Spleen (tissue), 11 donors: ENCODE results near the gene TCP11L2. TPM values are rescaled to one million over a fixed set of nuclear protein-coding genes. Genes with fewer than 3 reads are reported as not detected.

Source experiments
- DNase-seq: peaks from one replicate; pipeline ENCODE4 v3.0.0-alpha.2; 2020
- H3K27ac ChIP-seq, 8 donors: fragments of 200-600 bp; sonication (generic) in 7 of 8; 1 replicate in 4 of 8; 2 replicates in 4 of 8; pipeline versions ENCODE4 v1.5.0 to v1.8.0; 2016 to 2021; ENCODE audit warnings: inconsistent platforms in 4 of 8, mild to moderate bottlenecking in 4 of 8, moderate library complexity in 1 of 8
- H3K27me3 ChIP-seq, 7 donors: fragments of 200-600 bp; sonication (generic) in 6 of 7; replicated peaks in 1 of 7; 1 replicate in 4 of 7; 2 replicates in 3 of 7; pipeline versions ENCODE4 v1.5.0 to v1.8.0; 2016 to 2021; ENCODE audit warnings: inconsistent platforms in 3 of 7, mild to moderate bottlenecking in 1 of 7
- H3K36me3 ChIP-seq, 6 donors: fragments of 200-600 bp; sonication (generic) in 5 of 6; 1 replicate in 4 of 6; 2 replicates in 2 of 6; pipeline versions ENCODE4 v1.5.0 to v1.8.0; 2016 to 2021; ENCODE audit warnings: inconsistent platforms in 2 of 6
- H3K4me1 ChIP-seq, 6 donors: fragments of 200-600 bp; sonication (generic) in 5 of 6; 1 replicate in 3 of 6; 2 replicates in 3 of 6; pipeline versions ENCODE4 v1.5.0 to v1.8.0; 2016 to 2021; ENCODE audit warnings: inconsistent platforms in 3 of 6
- H3K4me3 ChIP-seq, 8 donors: fragments of 200-600 bp; sonication (generic) in 7 of 8; 1 replicate in 4 of 8; 2 replicates in 4 of 8; pipeline versions ENCODE4 v1.5.0 to v1.8.0; 2016 to 2021; ENCODE audit warnings: inconsistent platforms in 4 of 8, mild to moderate bottlenecking in 4 of 8, moderate library complexity in 2 of 8
- H3K9me3 ChIP-seq, 8 donors: fragments of 200-600 bp; sonication (generic) in 7 of 8; 1 replicate in 4 of 8; 2 replicates in 4 of 8; pipeline versions ENCODE4 v1.5.0 to v1.8.0; 2016 to 2021; ENCODE audit warnings: inconsistent platforms in 4 of 8
- POLR2A ChIP-seq, 3 donors: fragments of 450-650 bp; IDR thresholded peaks; one replicate each; pipeline ENCODE4 v1.5.1; 2017; ENCODE audit warnings: antibody characterized with exemption in 3 of 3, mild to moderate bottlenecking in 1 of 3
- POLR2AphosphoS5 ChIP-seq, 3 donors: sonication (generic); formaldehyde crosslinking; IDR thresholded peaks; one replicate each; pipeline ENCODE4 v1.5.1; 2017; ENCODE audit warnings: antibody characterized with exemption in 3 of 3
- WGBS, 5 donors: extraction: QIAGEN DNeasy Blood & Tissue Kit in 3 of 5; methylation state at CpG; one replicate each; pipeline versions ENCODE4 v1.1.5 to v1.1.7; 2013 to 2018; 5-methylcytosine and 5-hydroxymethylcytosine counted together
- intact Hi-C: fragments of 100-400 bp; cut with DNase I; formaldehyde crosslinking; loops from one replicate; pipeline ENCODE4 v1.15.0; 2023; ENCODE audit warnings: low total_unique reads
- polyA plus RNA-seq, 3 donors: library from polyadenylated mRNA; stranded (reverse); fragments of 200-250 nt; gene quantifications; one replicate each; pipeline ENCODE4 v1.2.1, GENCODE V29; 2013
- total RNA-seq, 7 donors: library from RNA; depleted of rRNA in 3 of 7; stranded (reverse); fragments of >200 nt in 3 of 7; fragmentation: NEBNext Ultra II Directional in 4 of 7; extraction: Animal tissue kit (Norgen Biotek cat#: 25700) in 4 of 7; gene quantifications; one replicate each; pipeline versions ENCODE4 v1.1.0 to v1.2.1, GENCODE V29; 2016 to 2021
- TF ChIP-seq, protein P1 (sequence below), 11 experiments: fragments of 200-600 bp in 7 of 11; fragments of 450-650 bp in 4 of 11; sonication (generic) in 4 of 11; IDR thresholded peaks in 8 of 11; conservative IDR thresholded peaks in 3 of 11; 1 replicate in 7 of 11; 2 replicates in 4 of 11; pipeline versions ENCODE4 v1.4.0 to v1.8.0; 2016 to 2021; ENCODE audit warnings: antibody characterized with exemption in 11 of 11, inconsistent platforms in 4 of 11, mild to moderate bottlenecking in 1 of 11
- donor health status: healthy with polysubstance abuse.
- donor health status: DM: no; HTN: no; CAD: no; lungs with moderate emphysema.
- donor health status: DM: no; HTN: no; CAD: no.
- donor health status: Bipolar disorder and iron deficiency.
- donor health status: healthy.
- donor health status: DM: no; HTN: no; CAD: no.
- donor health status: DM: yes; HTN: yes; CAD: no.

The TCP11L2 gene
- total and polyA plus RNA-seq, 10 donors, result 1.2 to 88.3 (median 45.8) TPM

DNA sequence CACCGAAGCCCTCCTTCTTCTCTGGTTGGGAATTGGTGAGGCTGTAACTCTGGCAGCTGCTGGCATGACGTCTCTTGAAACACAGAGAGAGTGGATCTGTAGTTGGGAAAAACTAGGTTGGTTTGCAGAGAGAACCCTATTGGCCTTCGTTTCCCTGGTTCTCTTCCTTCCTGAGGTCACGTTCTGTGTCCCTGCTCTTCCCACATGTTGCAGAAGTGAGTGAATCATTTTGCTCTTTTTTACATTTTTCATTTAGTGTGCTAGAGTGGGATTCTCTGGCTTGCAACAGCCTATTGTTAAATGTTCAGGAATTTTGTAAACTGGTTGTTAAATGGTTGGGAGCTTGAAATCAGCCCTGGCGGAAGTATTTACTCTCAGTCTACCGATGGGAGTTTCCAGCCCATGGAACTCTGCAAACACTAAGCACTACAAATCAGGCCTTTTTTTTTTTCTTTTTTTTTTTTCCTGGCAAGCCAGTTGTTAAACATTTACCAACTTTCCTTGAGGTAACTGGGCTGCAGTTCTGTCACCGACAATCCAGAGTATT is 27.9 kb upstream of the TCP11L2 start:
- H3K4me1 ChIP-seq, result peaks cover 0 to 41% (median 19%) of the 10 kb centered on the region in 6 donors
- DNase-seq, result no peak
- TF ChIP-seq POLR2A (IDR thresholded peaks at IDR 0.05) (no peak), POLR2AphosphoS5 (IDR thresholded peaks at IDR 0.05) (peak in 1 of 3 donors; percentile 9)
- H3K27me3 ChIP-seq, result no peaks in the 10 kb centered on the region
- H3K9me3 ChIP-seq, result no peaks in the 10 kb centered on the region
- no peak overlapping the region for H3K4me3 ChIP-seq
- no peaks in the 10 kb centered on the region for H3K36me3 ChIP-seq
- H3K27ac ChIP-seq, result peak overlapping the region in 7 of 8 donors; percentile 26 to 81 (median 56)
- WGBS, 5 donors, result 61 to 78% (median 70%) methylated on average over 7 of the region's 7 CpGs
- intact Hi-C loops, result no loop called here

DNA sequence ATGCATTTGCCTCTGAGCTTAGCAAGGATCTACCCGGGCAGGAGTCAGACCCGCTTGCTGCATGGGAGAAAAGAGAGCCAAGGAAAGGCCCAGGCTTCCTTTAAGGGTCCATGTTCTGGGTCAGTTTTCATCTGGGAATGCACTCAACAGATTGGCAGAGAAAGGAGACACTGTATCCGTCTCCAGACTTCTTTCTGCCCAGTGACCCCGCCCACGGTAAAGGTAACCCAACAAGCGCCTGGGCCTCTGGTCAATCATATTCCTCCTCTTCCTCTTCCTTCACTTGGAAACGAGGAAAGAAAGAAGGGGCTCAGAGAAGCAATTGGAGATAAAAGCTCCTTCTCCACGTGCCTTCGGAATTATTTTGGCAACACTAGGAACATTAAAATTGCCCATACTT is 27.1 kb upstream of the TCP11L2 start:
- no peak overlapping the region for H3K4me3 ChIP-seq
- intact Hi-C loops, result no loop called here
- WGBS, 5 donors, result 84 to 93% (median 91%) methylated on average over 9 of the region's 9 CpGs

GRCh38 chr12:106276032-106276740 is 26.3 kb upstream of the TCP11L2 start:
- no peaks in the 10 kb centered on the region for H3K27me3 ChIP-seq
- H3K4me3 ChIP-seq, result no peak overlapping the region
- H3K9me3 ChIP-seq, result peaks cover 0 to 2% (median 0%) of the 10 kb centered on the region in 8 donors
- peaks cover 0 to 34% (median 19%) of the 10 kb centered on the region in 6 donors for H3K4me1 ChIP-seq
- no peak for DNase-seq
- intact Hi-C loops, result no loop called here
- no peaks in the 10 kb centered on the region for H3K36me3 ChIP-seq
- TF ChIP-seq POLR2AphosphoS5 (IDR thresholded peaks at IDR 0.05) (no peak), POLR2A (IDR thresholded peaks at IDR 0.05) (no peak)
- TF ChIP-seq, protein P1, sequence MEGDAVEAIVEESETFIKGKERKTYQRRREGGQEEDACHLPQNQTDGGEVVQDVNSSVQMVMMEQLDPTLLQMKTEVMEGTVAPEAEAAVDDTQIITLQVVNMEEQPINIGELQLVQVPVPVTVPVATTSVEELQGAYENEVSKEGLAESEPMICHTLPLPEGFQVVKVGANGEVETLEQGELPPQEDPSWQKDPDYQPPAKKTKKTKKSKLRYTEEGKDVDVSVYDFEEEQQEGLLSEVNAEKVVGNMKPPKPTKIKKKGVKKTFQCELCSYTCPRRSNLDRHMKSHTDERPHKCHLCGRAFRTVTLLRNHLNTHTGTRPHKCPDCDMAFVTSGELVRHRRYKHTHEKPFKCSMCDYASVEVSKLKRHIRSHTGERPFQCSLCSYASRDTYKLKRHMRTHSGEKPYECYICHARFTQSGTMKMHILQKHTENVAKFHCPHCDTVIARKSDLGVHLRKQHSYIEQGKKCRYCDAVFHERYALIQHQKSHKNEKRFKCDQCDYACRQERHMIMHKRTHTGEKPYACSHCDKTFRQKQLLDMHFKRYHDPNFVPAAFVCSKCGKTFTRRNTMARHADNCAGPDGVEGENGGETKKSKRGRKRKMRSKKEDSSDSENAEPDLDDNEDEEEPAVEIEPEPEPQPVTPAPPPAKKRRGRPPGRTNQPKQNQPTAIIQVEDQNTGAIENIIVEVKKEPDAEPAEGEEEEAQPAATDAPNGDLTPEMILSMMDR (IDR thresholded peaks at IDR 0.05 in 8 of 11, conservative IDR thresholded peaks at IDR 0.05 in 3 of 11), result no peak
- H3K27ac ChIP-seq, result no peak overlapping the region
- 79 to 85% (median 80%) methylated on average over 4 of the region's 4 CpGs for WGBS, 5 donors

More for the DNA sequence above, 27.1 kb upstream of the TCP11L2 start:
- H3K9me3 ChIP-seq, result no peaks in the 10 kb centered on the region
- peaks cover 0 to 34% (median 19%) of the 10 kb centered on the region in 6 donors for H3K4me1 ChIP-seq
- DNase-seq, result no peak
- peak overlapping the region in 4 of 8 donors; percentile 55 to 81 (median 64) for H3K27ac ChIP-seq
- TF ChIP-seq, protein P1 (IDR thresholded peaks at IDR 0.05 in 8 of 11, conservative IDR thresholded peaks at IDR 0.05 in 3 of 11), result no peak
- no peak for TF ChIP-seq POLR2A (IDR thresholded peaks at IDR 0.05)
- no peak for TF ChIP-seq POLR2AphosphoS5 (IDR thresholded peaks at IDR 0.05)
- no peaks in the 10 kb centered on the region for H3K36me3 ChIP-seq
- no peaks in the 10 kb centered on the region for H3K27me3 ChIP-seq

DNA sequence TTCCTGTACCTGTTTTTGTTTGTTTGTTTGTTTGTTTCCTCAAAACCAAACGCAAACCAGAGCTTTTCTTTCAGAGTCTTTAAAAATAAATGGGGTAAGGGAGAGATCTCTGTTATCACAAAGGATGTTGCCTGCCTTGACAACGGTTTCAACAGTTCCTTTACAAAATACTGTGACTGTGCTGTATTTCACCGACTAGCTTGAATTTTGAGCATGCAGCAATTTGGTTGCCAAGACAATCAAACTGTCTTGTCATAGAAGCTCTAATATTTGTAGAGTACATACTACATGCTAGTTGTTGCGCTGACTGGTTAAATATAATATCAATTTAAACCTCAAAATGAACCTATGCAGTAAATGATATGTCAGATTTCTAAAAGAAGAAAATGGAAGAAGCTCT is 22.4 kb upstream of the TCP11L2 start:
- Histone ChIP-seq H3K4me1 (peaks cover 0 to 24% (median 16%) of the 10 kb centered on the region in 6 donors), H3K27me3 (peaks cover 0 to 14% (median 0%) of the 10 kb centered on the region in 7 donors), H3K9me3 (peaks cover 0 to 15% (median 5%) of the 10 kb centered on the region in 8 donors), H3K4me3 (peak overlapping the region in 1 of 8 donors; percentile 37), H3K36me3 (no peaks in the 10 kb centered on the region), H3K27ac (peak overlapping the region in 7 of 8 donors; percentile 42 to 81 (median 69))
- TF ChIP-seq, protein P1 (IDR thresholded peaks at IDR 0.05 in 8 of 11, conservative IDR thresholded peaks at IDR 0.05 in 3 of 11), result no peak
- TF ChIP-seq POLR2A (IDR thresholded peaks at IDR 0.05) (no peak), POLR2AphosphoS5 (IDR thresholded peaks at IDR 0.05) (no peak)
- WGBS, 5 donors, result 60 to 87% (median 65%) methylated on average over 4 of the region's 4 CpGs
- no peak for DNase-seq
- intact Hi-C loops, result no loop called here
